GM10266 (cell line): ENCODE results near the gene ZFAND5.

ENCODE experiments used
- DNase-seq: peaks from one replicate; pipeline ENCODE4 v3.0.0; 2012; ENCODE audit errors: extremely low spot score
- CTCF ChIP-seq: IDR thresholded peaks from 2 replicates; pipeline ENCODE4 v1.5.1; 2012; ENCODE audit warnings: mild to moderate bottlenecking, low read depth; ENCODE audit not compliant: control insufficient read depth, insufficient read depth; ENCODE audit errors: missing control alignments

ZFAND5 gene

DNA sequence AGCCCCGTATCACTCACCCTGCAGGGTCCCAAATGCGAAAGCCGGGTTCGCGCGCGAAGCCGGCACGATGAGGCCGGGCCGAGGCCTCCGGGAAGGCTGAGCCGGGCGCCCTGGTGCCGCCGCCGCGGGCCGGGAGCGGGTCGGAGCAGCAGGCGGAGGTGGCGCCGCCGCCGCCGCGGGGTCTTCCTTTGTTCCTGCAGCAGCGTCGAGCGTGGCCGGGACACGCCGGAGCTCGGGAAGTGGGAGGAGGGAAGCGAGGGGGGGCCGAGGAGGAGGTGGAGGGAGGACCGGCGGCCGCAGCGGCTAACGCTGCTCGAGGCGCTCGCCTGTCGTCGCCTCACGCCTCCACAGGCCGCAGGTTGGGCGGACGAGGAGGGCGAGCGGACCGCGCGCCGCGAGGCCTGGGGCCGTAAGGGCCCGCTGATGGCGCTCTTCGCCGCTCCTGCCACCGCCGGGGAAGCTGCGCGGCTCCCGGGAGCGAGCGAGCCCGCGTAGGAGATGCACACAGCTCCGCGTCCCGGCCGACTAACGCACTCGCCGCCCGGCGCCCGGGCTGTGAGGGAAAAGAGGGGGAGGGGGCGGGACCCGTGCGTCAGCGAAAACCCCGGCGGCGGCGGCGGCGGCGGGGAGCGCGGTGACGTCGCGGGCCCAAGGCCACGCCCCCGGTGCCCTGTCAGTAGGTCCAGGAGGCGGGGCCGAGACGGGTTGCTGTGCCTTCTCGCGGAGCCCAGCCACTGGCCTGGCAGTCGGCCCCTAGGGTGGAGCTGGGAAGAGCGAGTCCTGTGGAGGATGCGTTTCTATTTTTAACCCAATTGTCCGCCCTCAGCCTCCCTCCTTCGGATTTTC is at the start of gene ZFAND5:
Gene ZFAND5 (minus strand): TSS at position 530 of the 846 bp plus-strand sequence. CDS start 4,430 bp downstream, outside the sequence.
- peak; percentile 97 for DNase-seq
- TF ChIP-seq CTCF: peak; percentile 16

DNA sequence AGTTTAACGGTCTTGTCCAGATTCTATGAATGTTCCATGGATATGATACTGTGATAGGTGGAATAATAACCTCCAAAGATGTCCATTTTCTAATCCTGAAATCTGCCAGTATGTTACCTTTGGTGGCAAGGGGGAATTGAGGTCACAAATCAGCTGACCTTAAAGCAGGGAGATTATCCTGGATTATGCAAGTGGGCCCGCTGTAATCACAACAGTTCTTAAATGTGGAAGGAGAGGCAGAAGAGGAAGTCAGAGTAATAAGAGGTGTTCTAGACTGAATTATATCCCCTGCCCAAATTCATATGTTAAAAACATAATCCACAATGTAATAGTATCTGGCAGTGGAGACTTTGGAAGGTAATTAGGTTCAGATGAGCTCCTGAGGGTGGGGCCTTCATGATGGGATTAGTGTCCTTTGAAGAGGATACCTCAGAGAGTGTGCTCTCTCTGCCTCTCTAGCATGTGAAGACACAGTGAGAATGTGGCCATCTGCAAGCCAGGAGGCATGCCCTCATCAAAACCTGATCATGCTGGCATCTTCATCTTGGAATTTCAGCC is 47.6 kb upstream of the ZFAND5 start:
- TF ChIP-seq CTCF: no peak
- DNase-seq: no peak

DNA sequence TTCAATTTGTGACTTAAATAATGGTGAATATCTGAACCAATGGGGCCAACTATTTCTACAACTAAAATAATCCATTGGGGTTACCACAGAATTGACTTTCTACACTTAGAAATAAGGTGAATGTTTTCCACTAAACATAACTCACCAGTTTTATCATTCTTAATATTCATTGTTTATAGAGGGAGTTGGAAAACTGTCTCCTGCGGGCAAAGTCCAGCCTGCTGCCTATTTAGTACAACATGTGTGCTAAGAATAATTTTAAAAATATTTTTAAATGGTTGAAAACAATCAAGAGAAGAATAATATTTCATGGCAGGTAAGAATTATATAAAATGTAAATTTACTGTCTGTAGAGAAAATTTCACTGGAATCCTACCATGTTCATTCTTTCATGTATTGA is 45.2 kb upstream of the ZFAND5 start:
- DNase-seq: no peak
- TF ChIP-seq CTCF: no peak

DNA sequence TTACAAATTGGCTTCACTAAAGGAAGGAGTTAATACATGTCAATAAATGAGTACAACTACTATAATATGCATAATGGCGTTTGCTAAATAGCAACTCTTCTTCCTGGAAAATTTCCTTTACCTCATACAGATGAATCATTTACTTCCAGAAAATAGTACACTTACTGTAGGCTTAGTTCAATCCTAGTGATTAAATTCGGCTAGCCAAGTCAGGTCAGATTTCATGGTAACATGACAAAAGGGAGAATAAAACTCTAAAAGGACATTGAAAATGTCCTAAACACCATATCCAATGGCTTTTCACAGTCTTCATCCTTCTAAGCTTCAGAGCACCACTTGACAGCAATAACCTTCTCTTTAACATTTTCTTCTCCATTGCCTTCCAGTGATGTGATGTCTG is 42.1 kb upstream of the ZFAND5 start:
- no peak for TF ChIP-seq CTCF
- DNase-seq: no peak

DNA sequence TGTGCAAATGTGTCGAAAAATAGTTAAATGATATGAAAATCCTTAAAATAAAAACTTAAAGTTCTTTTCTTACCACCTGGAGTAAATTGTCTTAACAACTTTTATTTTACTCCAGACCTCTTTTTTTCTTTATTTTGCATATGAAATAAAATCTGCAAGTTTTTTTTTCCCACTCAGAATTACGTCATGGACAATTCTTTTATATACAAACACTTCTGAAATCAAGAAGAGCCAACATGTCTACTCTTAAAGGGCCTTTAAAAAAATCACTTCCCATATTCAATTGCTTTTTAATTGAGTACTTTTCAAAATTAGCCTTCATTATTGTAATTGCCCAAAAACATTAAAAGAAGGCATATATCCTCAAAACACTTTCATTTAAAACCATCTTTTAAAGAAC is 37.7 kb upstream of the ZFAND5 start:
- TF ChIP-seq CTCF: no peak
- DNase-seq: no peak

DNA sequence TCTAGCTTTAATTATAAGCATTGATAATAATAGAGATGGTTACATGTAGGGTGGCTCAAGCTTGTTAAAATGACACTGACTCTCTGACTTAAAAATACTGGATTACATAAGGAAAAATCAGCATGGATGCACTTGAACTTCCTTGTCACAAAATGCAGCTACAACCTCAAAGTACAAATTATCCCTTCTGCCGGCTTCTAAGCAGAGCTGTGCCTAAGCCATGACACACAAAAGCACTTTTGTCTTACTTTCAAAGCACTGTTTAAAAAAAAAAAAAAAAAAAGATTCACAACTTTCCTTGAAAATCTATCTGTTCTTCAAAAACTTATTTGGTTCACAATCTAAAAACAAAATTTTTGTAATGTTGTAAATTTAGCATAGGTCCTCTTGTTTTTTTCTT is 36.4 kb upstream of the ZFAND5 start:
- DNase-seq: no peak
- TF ChIP-seq CTCF: no peak

DNA sequence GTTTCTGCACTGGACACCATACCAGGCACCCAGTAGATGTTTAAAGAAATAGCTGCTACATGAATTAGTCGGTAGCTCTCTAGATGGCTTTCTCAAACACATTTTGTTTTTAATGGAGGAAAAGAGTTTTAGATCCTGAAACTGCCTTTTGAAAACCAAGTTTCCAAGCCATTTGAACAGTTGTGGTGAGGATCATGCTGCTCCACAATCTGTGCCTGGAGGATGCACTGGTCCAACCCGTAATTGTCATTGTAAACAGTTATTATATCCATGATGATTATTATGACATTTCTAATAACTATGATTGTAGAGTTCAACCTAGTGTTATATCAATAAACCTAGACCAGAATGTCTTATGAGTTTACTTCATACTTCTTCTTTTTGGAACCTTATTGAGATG is 35.9 kb upstream of the ZFAND5 start:
- TF ChIP-seq CTCF: no peak
- DNase-seq: no peak
